Measurements from ENCODE around the gene C9orf152.

Gene C9orf152

GRCh38 chr9:110183208-110184145 lies 24.5 kb downstream of the C9orf152 start:
- peak in 1 of 2 donors; percentile 8 for DNase-seq (ENCODE audit: extremely low read depth in 1 of 2, low read depth in 1 of 2)

GRCh38 chr9:110180511-110181434 lies 27.2 kb downstream of the C9orf152 start:
- DNase-seq (ENCODE audit: extremely low read depth in 1 of 2, low read depth in 1 of 2), result no peak

- no peak for DNase-seq (ENCODE audit: extremely low read depth in 1 of 2, low read depth in 1 of 2)
Observed at GRCh38 chr9:110179734-110180133, 28.2 kb downstream of the C9orf152 start.

GRCh38 chr9:110178281-110178680 lies 29.7 kb downstream of the C9orf152 start:
- DNase-seq (ENCODE audit: extremely low read depth in 1 of 2, low read depth in 1 of 2), result no peak

- no peak for DNase-seq (ENCODE audit: extremely low read depth in 1 of 2, low read depth in 1 of 2)
Observed at GRCh38 chr9:110175275-110175968, 32.5 kb downstream of the C9orf152 start.

- DNase-seq (ENCODE audit: extremely low read depth in 1 of 2, low read depth in 1 of 2), result no peak
Observed at GRCh38 chr9:110173322-110173642, 34.7 kb downstream of the C9orf152 start.

- DNase-seq (ENCODE audit: extremely low read depth in 1 of 2, low read depth in 1 of 2), result no peak
Observed at GRCh38 chr9:110170357-110171257, 37.4 kb downstream of the C9orf152 start.

GRCh38 chr9:110168486-110168885 lies 39.5 kb downstream of the C9orf152 start:
- no peak for DNase-seq (ENCODE audit: extremely low read depth in 1 of 2, low read depth in 1 of 2)

- DNase-seq (ENCODE audit: extremely low read depth in 1 of 2, low read depth in 1 of 2), result no peak
Observed at GRCh38 chr9:110161940-110162339, 46.0 kb downstream of the C9orf152 start.

GRCh38 chr9:110160685-110161084 lies 47.3 kb downstream of the C9orf152 start:
- no peak for DNase-seq (ENCODE audit: extremely low read depth in 1 of 2, low read depth in 1 of 2)

- DNase-seq (ENCODE audit: extremely low read depth in 1 of 2, low read depth in 1 of 2), result no peak
Observed at GRCh38 chr9:110160123-110160522, 47.8 kb downstream of the C9orf152 start.

- no peak for DNase-seq (ENCODE audit: extremely low read depth in 1 of 2, low read depth in 1 of 2)
Observed at GRCh38 chr9:110157823-110158664, 49.9 kb downstream of the C9orf152 start.

- no peak for DNase-seq (ENCODE audit: extremely low read depth in 1 of 2, low read depth in 1 of 2)
Observed at GRCh38 chr9:110156902-110157301, 51.1 kb downstream of the C9orf152 start.

- no peak for DNase-seq (ENCODE audit: extremely low read depth in 1 of 2, low read depth in 1 of 2)
Observed at GRCh38 chr9:110156416-110156815, 51.5 kb downstream of the C9orf152 start.

GRCh38 chr9:110155751-110156150 lies 52.2 kb downstream of the C9orf152 start:
- DNase-seq (ENCODE audit: extremely low read depth in 1 of 2, low read depth in 1 of 2), result no peak

- DNase-seq (ENCODE audit: extremely low read depth in 1 of 2, low read depth in 1 of 2), result no peak
Observed at GRCh38 chr9:110153431-110153830, 54.5 kb downstream of the C9orf152 start.

- DNase-seq (ENCODE audit: extremely low read depth in 1 of 2, low read depth in 1 of 2), result no peak
Observed at GRCh38 chr9:110152704-110153374, 55.1 kb downstream of the C9orf152 start.
